Esophagus squamous epithelium (tissue), 5 donors: ENCODE measurements around the gene NPFFR2. TPM values are rescaled to one million over a fixed set of nuclear protein-coding genes. Genes with fewer than 3 reads are reported as not detected.

Experiments used
- DNase-seq: peaks from one replicate; lab custom pipeline; 2025; lab: John Stamatoyannopoulos, UW
- H3K27ac ChIP-seq, 4 donors: fragments of 200-600 bp; sonication (generic); one replicate each; pipeline ENCODE4 v1.5.1; 2016 to 2019; ENCODE audit warnings: mild to moderate bottlenecking in 1 of 4
- H3K27me3 ChIP-seq, 4 donors: fragments of 200-600 bp; sonication (generic); 1 replicate in 3 of 4; 2 replicates in 1 of 4; pipeline versions ENCODE4 v1.5.1 to v1.6.0; 2017 to 2021; ENCODE audit warnings: antibody characterized with exemption in 1 of 4
- H3K36me3 ChIP-seq, 3 donors: fragments of 200-600 bp; sonication (generic); one replicate each; pipeline ENCODE4 v1.5.1; 2016 to 2019
- H3K4me1 ChIP-seq, 3 donors: fragments of 200-600 bp; sonication (generic); one replicate each; pipeline ENCODE4 v1.5.1; 2017 to 2019
- H3K4me3 ChIP-seq, 4 donors: fragments of 200-600 bp; sonication (generic); 1 replicate in 3 of 4; 2 replicates in 1 of 4; pipeline ENCODE4 v1.5.1; 2016 to 2019; ENCODE audit warnings: mild to moderate bottlenecking in 2 of 4, moderate library complexity in 1 of 4
- H3K9me3 ChIP-seq, 3 donors: fragments of 200-600 bp; sonication (generic); one replicate each; pipeline ENCODE4 v1.5.1; 2016 to 2019
- CTCF ChIP-seq, 6 experiments: fragments of 450-650 bp in 4 of 6; fragments of 200-600 bp in 2 of 6; sonication (generic) in 2 of 6; IDR thresholded peaks; one replicate each; pipeline ENCODE4 v1.5.1; 2016 to 2019; ENCODE audit warnings: antibody characterized with exemption in 6 of 6, mild to moderate bottlenecking in 4 of 6, moderate library complexity in 4 of 6
- POLR2A ChIP-seq, 4 donors: fragments of 450-650 bp; IDR thresholded peaks; one replicate each; pipeline ENCODE4 v1.6.1; 2017; ENCODE audit warnings: antibody characterized with exemption in 4 of 4, mild to moderate bottlenecking in 4 of 4, moderate library complexity in 3 of 4
- WGBS, 2 donors: methylation state at CpG; one replicate each; pipeline ENCODE4 v1.1.5; 2018; 5-methylcytosine and 5-hydroxymethylcytosine counted together
- intact Hi-C: fragments of 100-400 bp; cut with DNase I; formaldehyde crosslinking; loops from one replicate; pipeline ENCODE4 v1.15.0; 2022
- total RNA-seq, 4 donors: library from RNA; depleted of rRNA; stranded (reverse); fragments of >200 nt; gene quantifications; one replicate each; pipeline ENCODE4 v1.1.0, GENCODE V29; 2016
- donor health status: DM: yes; HTN: yes; CAD: no.

Gene NPFFR2
- total RNA-seq, 4 donors from 2014 or later, result not detected

- no peaks in the 10 kb centered on the region for H3K9me3 ChIP-seq
- intact Hi-C loops, result no loop called here
- H3K4me3 ChIP-seq, result no peak overlapping the region
- no peaks in the 10 kb centered on the region for H3K27me3 ChIP-seq
- H3K27ac ChIP-seq, result no peak overlapping the region
- WGBS, 2 donors, result 52 to 81% methylated on average over 2 of the region's 2 CpGs
- no peaks in the 10 kb centered on the region for H3K36me3 ChIP-seq
- TF ChIP-seq POLR2A (IDR thresholded peaks at IDR 0.05), result no peak
- TF ChIP-seq CTCF (IDR thresholded peaks at IDR 0.05), result no peak
- no peaks in the 10 kb centered on the region for H3K4me1 ChIP-seq
- no peak for DNase-seq
These were observed 31.9 kb downstream of the NPFFR2 start for GRCh38 chr4:72063726-72064125.

- intact Hi-C loops, result no loop called here
- WGBS, 2 donors, result 21 to 29% methylated on average over 1 of the region's 7 CpGs
These were observed 35.3 kb downstream of the NPFFR2 start for GRCh38 chr4:72067051-72067450.

GRCh38 chr4:72073816-72074215, 42.0 kb downstream of the NPFFR2 start:
- no peaks in the 10 kb centered on the region for H3K4me1 ChIP-seq
- no peaks in the 10 kb centered on the region for H3K9me3 ChIP-seq
- intact Hi-C loops, result no loop called here
- no peaks in the 10 kb centered on the region for H3K36me3 ChIP-seq
- H3K27ac ChIP-seq, result no peak overlapping the region
- no peak overlapping the region for H3K4me3 ChIP-seq
- no peak for TF ChIP-seq POLR2A (IDR thresholded peaks at IDR 0.05)
- TF ChIP-seq CTCF (IDR thresholded peaks at IDR 0.05), result no peak
- DNase-seq, result no peak
- H3K27me3 ChIP-seq, result no peaks in the 10 kb centered on the region

More at GRCh38 chr4:72067051-72067450, 35.3 kb downstream of the NPFFR2 start:
- Histone ChIP-seq H3K27ac (no peak overlapping the region), H3K4me1 (no peaks in the 10 kb centered on the region), H3K27me3 (no peaks in the 10 kb centered on the region), H3K36me3 (no peaks in the 10 kb centered on the region), H3K4me3 (no peak overlapping the region), H3K9me3 (no peaks in the 10 kb centered on the region)
- TF ChIP-seq CTCF (IDR thresholded peaks at IDR 0.05) (no peak), POLR2A (IDR thresholded peaks at IDR 0.05) (no peak)
- DNase-seq, result no peak

- H3K27me3 ChIP-seq, result no peaks in the 10 kb centered on the region
- H3K36me3 ChIP-seq, result no peaks in the 10 kb centered on the region
- DNase-seq, result no peak
- intact Hi-C loops, result no loop called here
- no peak for TF ChIP-seq CTCF (IDR thresholded peaks at IDR 0.05)
- TF ChIP-seq POLR2A (IDR thresholded peaks at IDR 0.05), result no peak
- H3K4me3 ChIP-seq, result no peak overlapping the region
- no peaks in the 10 kb centered on the region for H3K9me3 ChIP-seq
- no peaks in the 10 kb centered on the region for H3K4me1 ChIP-seq
- H3K27ac ChIP-seq, result no peak overlapping the region
These were observed 44.8 kb downstream of the NPFFR2 start for GRCh38 chr4:72076562-72076961.

- Histone ChIP-seq H3K4me1 (no peaks in the 10 kb centered on the region), H3K9me3 (no peaks in the 10 kb centered on the region), H3K36me3 (no peaks in the 10 kb centered on the region), H3K27me3 (no peaks in the 10 kb centered on the region), H3K4me3 (no peak overlapping the region), H3K27ac (no peak overlapping the region)
- DNase-seq, result no peak
- intact Hi-C loops, result no loop called here
- TF ChIP-seq CTCF (IDR thresholded peaks at IDR 0.05), result no peak
- no peak for TF ChIP-seq POLR2A (IDR thresholded peaks at IDR 0.05)
- 47 to 48% methylated on average over 2 of the region's 2 CpGs for WGBS, 2 donors
These were observed 45.5 kb downstream of the NPFFR2 start for GRCh38 chr4:72077346-72077745.
